NCI-H460 (cell line): ENCODE data around the gene CGA. TPM values are rescaled to one million over a fixed set of nuclear protein-coding genes. Genes with fewer than 3 reads are reported as not detected.
"Not testable (repeated sequence)": the region's sequence is repeated elsewhere in the genome, so short reads cannot be mapped to it uniquely, and the experiment has no call there.

Experiments
- DNase-seq: peaks from one replicate; pipeline ENCODE4 v3.0.0-alpha.2; 2016; ENCODE audit warnings: low read depth; ENCODE audit errors: extremely low read depth
- polyA plus RNA-seq: library from polyadenylated mRNA; depleted of rRNA; stranded (reverse); fragments of >200 nt; gene quantifications from 2 replicates; pipeline ENCODE4 v1.2.3, GENCODE V29; 2014; cell fraction: nucleus; rRNA removed
- total RNA-seq: library from RNA; depleted of rRNA; stranded (reverse); fragments of >200 nt; shearing (Covaris generic); gene quantifications from 2 replicates; pipeline ENCODE4 v1.2.3, GENCODE V29; 2014; rRNA removed

Gene CGA
- 0.67 TPM in 1 of 2 replicates, not detected in the other for total RNA-seq
- not detected in 2 replicates for polyA plus RNA-seq

DNA sequence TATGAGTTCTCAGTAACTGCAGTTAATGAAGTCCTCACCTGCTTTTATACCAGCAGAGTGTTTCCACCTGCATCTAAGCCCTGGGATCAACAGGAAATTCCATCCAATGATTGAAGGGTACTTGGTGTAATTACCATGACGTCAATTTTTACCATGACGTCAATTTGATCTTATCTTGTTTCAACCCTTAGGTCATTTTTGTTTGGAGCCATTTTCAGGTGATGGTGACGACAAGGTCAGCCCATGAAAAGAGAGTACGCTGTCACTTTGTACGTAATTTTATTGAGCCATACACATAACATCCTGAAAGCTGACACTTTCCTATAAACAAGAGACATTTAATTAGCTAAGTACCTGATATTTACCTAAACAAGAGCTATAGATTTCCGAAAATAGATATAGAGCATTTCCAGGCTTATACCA lies at the start of gene CGA:
Gene CGA, minus strand, starts transcription at position 20 of the 423 bp plus-strand sequence. CDS start 6,906 bp downstream, outside the sequence.
- DNase-seq, result no peak

DNA sequence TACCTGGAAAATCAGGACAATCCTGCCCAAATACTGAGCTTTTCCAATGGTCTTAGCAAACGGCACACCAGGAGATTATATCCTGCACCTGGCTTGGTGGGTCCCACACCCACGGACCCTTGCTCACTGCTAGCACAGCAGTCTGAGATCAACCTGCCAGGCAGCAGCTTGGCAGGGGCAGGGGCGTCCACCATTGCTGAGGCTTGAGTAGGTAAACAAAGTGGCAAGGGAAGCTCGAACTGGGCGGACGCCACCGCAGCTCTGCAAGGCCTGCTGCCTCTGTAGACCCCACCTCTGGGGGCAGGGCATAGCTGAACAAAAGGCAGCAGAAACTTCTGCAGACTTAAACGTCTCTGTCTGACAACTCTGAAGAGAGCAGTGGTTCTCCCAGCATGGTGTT lies 45.0 kb upstream of the CGA start:
- DNase-seq, result not testable (repeated sequence)

DNA sequence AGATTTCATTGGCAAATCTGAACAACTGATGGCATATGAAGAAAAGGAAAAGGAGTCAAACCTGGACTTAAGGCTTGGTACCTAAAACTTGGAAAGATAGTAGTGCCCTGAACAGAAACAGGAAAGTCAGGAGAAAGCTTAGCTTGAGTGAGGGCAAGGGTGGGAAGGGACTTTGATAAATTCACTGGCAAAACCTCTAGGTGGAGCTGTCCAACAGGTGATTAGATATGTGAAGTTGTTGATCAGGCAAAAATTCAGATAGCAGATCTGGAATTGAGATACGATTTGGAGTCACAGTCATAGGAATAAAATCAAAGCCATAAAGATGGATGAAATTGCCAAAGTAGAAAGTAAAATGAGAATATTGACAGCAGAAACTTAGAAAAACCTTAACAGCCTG lies 44.3 kb upstream of the CGA start:
- peak; percentile 54 for DNase-seq

DNA sequence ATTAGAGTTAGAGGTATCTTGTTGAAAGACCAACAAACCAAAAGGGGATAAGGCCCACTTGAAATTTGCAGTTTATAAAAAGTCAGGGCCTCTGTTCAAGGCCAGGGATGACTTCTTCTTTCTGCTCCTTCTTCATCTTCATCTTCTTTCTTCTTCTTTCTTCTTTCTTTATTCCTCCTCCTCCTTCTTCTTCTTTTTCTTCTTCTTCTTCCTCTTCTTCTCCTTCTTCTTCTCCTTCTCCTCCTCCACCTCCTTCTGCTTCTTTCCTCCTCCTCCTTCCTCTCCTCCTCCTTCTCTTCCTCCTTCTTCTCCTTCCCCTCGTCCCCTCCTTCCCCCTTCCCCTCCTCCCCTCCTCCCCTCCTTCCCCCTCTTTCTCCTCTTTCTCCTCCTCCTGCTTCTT lies 42.1 kb upstream of the CGA start:
- no peak for DNase-seq

DNA sequence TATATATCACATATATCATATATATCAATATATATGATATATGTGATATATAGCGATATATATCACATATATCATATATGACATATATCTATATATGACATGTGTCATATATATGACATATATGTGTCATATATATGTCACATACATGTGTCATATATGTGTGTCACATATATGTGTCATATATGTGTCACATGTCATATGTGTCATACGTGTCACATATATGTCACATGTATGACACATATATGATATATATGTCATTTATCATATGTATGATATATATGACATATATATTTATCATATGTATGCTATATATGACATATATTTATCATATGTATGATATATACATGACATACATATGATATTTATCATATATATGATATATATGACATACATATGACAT lies 32.8 kb upstream of the CGA start:
- DNase-seq, result no peak

DNA sequence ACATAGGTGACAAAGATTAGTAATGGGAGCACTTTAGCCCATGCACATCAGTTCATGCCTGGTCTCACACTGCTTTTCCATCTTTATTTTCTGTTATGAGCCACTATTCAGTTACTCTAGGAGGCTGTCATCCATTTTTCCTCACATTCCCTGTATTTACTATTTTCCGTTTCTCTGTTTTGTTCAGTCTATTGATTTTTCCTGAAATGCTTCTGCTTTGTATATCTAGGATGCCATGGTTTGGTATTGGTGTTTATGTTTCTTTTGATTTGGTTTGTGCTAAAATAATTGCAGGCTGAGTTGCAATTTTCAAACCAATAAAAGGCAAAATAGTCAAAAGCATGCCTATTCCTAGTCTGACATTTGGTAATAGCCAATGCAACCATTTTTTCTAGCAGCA lies 31.6 kb upstream of the CGA start:
- no peak for DNase-seq

DNA sequence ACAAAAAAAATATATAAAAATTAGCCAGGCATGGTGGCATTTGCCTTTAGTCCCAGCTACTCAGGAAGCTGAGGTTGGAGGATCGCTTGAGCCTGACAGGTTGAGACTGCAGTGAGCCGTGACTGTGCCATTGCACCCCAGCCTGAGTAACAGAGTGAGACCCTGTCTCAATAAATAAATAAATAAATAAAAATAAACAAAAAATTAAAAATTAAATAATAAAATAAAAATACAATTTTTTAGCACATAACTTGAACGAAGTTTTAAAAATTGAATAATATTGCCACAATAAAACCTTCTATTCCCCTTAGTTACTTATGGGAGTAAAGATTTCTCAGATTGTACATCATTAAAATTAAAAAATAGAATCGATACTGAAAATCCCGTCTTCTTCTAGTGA lies 29.2 kb upstream of the CGA start:
- DNase-seq, result no peak

DNA sequence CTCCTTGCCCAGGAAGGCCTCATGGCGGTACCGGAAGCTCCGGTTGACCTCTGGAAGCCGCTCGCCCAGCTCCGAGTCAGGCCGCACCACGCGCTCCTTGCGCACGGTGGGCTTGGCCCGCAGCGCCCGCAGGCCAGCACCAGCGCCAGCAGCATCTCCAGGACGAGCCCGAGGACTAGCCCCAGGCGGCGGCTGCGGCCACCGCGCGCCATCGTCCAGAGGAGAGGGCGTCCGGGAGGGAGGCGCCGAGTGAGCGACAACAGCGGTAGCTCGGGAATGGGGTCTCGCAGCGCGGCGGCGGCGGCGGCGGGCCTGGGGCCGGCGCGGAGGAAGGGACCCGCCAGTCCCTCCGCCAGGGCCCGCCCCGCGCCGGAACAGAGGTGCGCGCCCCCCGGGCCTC lies 27.6 kb upstream of the CGA start:
- no peak for DNase-seq

DNA sequence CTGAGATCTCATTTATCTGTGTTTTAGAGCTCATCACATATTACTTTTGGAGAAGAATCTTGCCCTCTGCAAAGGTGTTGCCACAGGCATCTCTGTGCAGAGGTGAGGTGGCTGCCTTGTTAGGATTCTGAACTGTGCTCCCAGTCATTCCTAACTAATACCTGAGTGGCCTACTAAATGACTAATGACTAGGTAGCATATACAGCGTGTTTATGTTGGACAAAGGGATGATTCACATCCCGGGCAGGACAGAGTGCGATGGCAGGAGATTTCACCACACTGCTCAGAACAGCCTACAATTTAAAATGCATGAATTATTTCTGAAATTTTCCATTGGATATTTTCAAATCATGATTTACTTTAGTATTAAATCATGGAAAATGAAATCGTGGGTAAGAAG lies 23.1 kb upstream of the CGA start:
- DNase-seq, result no peak

DNA sequence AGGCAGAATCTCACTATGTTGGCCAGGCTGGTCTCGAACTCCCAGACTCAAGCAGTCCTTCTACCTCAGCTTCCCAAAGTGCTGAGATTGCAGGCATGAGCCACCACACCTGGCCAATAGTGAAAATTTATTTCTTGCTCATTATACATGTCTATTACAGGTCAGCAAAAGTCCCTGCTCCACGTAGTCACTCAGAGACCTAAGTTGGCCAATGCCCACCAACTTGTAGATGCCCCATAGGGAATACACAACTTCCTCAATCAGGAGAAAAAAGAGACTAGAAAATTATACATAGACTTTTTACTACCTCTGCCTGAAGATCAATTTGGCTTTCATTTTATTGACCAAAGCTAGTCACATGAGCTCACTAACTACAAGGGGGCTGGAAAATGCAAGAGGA lies 22.0 kb upstream of the CGA start:
- no peak for DNase-seq

DNA sequence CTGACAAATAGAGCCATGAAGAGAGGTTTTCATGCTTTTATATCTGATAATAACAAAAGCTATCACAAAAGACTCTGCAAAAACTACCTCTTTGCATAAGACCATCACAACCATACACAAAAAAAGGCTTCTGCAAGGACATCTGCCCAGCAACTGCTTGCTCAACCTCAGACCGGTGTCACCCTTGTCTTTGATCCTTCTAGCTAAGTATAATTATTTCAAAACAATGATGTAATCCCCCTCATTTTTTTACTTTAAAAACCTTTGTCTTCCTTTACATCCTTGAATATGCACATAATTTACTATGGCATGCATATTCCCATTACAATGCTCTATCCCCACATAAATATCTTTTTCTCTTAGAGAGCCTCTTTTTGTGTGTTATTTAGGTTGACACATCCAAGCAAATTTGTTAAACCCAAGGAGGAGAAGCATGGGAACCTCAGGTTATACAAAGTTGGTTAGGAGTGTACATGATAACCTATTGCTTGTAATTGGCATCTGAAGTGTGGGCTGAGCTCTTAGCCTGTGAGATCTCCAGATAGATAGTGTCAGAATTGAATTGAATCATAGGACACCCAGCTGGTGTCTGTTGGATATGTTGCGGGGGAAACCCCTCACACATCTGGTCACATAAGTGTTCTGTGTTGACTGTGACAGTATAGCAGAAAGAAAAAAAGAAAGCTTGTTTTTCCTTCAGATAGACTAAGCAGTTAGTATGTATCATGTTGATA lies 20.7 kb upstream of the CGA start:
- DNase-seq, result no peak

DNA sequence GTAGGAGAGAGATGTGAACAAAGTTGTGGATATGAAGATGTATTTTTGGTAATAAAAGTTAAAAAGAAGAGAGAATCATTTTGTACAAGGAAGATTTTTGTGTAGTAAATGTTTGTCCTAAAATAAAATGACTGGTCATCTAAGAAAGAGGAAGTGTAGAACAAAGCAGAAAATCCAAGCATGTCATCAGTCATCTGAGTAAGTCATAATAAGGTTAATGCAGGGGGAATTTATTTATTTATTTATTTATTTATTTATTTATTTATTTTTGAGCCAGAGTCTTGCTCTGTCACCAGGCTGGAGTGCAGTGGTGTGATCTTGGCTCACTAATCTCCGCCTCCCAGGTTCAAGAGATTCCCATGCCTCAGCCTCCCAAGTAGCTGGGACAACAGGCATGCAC lies 15.7 kb upstream of the CGA start:
- DNase-seq, result no peak

DNA sequence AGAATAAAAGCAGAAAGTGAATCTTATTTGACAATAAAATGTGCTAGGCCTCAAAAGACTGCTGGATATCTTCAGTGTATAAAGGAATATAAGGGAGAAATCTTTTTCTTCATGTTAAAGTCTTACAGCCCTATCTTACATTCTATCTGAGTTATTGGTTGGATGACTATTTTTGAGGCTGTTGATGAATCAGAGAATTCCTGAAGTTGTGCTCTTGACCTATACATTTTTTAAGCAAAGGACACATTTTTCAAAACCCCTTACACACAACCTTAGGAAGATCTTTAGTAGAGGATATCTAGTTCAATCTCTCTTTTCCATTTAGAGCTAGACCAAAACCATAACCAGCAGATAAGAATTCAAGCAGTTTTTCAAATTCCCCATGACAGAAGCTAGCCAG lies 10.9 kb upstream of the CGA start:
- no peak for DNase-seq

DNA sequence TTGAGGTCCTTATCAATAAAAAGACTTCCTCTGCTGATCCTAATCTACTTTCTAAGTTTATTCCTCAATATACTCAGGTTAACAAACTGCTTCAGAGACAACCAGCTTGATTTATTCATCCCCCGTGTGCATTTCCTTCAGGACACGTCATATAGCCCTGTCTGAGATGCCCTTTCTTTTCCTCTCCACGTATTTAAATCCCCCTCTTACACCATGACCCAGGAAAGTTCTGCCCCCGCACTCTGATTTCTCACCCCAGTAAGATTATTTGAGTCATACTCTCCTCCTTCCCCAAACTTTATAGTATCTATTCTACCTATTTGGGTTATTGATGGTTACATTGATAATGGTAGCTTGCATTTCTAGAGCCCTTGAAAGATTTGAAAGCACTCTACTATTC lies 9.8 kb upstream of the CGA start:
- DNase-seq, result no peak

DNA sequence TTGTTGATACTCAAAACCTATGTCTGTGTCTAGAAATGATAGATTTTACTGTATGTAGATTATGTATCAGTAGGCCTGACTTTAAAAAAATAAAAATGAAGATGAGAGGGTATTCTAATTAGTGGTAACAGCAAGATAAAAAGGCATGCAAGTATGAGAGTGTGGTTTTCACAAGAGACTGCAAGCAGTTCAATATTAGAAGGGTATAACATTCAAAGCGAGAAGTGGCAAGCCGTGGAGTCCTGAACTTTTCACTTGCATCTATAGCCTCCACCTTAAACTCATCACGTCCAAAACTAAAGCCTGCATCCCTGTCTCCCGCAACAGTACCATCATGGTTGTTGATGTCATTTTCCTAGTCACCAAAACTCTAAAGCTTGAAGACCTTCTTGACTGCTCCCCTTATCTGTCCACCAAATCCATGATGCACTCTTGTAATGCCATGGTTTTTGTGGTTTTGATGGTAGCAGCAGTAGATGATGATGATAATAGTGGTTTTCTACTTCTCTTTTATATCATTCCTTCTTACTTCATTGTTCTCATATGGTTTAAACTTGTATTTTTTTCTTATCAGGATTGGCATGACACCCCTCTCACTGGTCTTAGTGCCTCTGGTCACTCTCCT lies 9.2 kb upstream of the CGA start:
- no peak for DNase-seq

DNA sequence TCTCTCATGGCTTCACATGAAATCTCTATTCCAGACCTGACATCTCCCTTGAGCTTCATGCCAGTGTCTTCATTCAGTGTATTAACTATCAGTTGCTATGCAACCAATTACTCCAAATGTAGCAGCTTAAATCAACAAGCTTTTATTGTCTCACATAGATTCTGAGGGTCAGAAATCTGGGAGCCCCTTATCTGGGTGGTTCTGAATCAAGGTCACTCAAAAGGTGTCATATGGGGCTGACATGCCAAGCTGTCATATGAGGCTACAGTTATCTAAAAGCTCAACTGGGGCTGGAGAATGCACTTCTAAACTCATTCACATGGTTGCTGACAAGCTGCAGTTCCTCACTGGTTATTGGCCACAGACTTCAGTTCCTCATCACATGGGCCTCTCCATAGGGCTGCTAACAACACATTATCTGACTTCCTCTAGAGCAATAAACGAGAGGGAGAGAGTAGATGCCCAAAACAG lies 7.3 kb upstream of the CGA start:
- no peak for DNase-seq

DNA sequence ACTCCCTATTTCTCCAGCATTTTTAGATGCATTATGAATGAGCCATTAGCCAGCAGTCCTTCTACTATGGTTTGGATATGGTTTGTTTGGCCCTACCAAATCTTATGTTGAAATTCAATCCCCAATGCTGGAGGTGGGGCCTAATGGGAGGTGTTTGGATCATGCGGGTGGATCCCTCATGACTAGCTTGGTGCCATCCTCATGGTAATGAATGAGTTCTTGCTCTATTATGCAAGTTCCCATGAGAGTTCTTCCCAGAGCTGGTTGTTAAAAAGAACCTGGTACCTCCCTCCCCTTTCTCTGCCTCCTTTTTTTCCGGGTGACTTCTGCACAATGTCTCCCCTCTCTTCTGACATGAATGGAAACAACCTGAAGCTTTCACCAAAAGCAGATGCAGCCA lies 6.2 kb upstream of the CGA start:
- DNase-seq, result no peak

DNA sequence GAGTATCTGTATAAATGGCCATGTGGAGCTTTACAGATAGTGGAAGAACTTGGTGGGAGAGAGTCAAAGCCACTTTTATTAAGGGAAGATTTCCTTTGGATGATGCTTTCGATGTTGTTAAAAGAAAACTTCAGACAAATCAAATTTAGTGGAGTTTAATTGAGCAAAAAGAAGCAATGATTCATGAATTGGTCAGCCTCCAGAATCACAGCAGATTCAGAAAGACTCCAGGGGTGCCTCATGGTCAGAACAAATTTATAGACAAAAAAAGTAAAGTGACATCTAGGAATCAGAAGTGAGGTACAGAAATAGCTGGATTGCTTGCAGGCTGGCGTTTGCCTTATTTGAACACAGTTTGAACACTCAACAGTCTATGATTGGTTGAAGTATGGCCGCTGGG lies 5.3 kb upstream of the CGA start:
- no peak for DNase-seq

DNA sequence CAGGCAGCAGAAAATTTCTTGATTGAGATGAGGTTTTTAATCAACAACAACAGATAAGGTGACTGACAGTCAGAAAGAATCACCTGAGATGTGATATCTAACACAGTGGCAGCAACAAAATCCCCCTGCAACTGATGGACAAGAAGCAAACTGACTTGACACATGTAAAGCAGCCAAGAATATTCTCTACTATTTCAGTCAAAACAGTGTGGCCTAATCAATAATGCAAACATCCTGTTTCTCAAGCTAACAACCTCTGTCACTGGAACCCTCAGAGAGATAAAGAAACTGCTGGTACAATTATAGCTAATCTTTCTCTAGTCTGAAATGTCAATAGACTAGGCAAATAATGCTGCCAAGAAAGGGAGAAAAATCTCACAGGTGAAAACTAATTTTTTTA lies 4.6 kb upstream of the CGA start:
- DNase-seq, result no peak

DNA sequence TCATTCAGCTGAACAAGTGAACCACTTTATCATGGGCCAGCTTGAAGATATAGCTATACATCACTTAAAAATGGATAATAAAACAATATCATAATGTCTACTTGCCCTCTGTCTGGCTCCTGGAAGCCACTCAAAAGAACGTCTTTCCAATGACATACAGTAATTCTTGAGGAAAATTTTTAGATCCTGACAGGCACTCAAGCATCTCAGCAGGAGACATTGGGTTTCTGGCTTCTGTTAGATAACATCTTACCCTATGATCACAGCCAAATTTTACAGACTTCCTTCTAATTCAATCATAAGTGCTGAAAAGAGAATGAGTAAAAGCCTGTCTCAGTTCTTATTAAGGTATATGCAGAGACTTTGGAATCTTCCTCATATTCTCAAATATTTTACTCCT lies 330 bp downstream of the CGA start:
- DNase-seq, result no peak

DNA sequence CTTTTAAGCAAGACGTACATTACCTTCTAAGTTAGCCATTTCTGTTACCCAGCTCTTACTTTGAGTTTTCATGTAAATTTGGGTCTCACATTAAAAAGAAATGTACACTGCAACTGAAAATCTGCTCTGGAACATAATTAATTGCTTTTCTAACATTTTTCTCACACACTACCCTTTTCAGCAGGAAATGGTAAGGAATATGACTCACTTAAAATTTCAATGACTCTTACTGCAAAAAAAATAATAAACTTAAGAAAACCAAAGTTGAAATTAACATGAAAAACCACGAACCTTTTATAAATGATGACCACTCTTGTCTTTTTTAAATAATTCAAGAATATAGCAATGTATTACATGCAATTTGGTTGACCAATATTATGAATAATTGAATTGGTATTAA lies 1.3 kb downstream of the CGA start:
- DNase-seq, result no peak

DNA sequence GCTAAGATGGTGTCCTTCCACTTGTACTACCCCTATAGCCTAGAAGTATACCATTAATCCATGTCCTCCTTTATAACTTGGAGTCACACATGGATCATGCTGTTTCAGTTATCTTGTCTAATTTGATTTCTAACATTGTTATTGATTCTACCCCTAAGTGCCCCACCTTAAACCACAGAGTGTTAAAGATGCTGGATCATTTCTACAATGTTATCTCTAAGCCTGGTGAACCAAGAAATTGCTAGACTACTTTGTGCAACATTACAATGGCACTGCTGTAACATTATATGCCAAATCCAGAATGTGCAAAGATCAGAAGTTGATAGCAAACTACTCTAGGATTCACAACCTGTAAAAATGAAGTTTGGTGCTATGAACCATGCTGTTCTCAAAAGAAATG lies 1.7 kb downstream of the CGA start:
- DNase-seq, result no peak
